HG02678 (cell line): ENCODE results near the gene CCDC116.
"Not testable (repeated sequence)": the region's sequence is repeated elsewhere in the genome, so short reads cannot be mapped to it uniquely, and the experiment has no call there.

Experiments used
- ATAC-seq: cut with Tn5 transposase; IDR thresholded peaks from one replicate; pipeline ENCODE4 v1.9.1; 2021; ENCODE audit warnings: mild to moderate bottlenecking, moderate library complexity; ENCODE audit not compliant: unreplicated experiment

CCDC116 gene

GRCh38 chr22:21609556-21610157, 22.9 kb upstream of the CCDC116 start:
- ATAC-seq: not testable (repeated sequence)

DNA sequence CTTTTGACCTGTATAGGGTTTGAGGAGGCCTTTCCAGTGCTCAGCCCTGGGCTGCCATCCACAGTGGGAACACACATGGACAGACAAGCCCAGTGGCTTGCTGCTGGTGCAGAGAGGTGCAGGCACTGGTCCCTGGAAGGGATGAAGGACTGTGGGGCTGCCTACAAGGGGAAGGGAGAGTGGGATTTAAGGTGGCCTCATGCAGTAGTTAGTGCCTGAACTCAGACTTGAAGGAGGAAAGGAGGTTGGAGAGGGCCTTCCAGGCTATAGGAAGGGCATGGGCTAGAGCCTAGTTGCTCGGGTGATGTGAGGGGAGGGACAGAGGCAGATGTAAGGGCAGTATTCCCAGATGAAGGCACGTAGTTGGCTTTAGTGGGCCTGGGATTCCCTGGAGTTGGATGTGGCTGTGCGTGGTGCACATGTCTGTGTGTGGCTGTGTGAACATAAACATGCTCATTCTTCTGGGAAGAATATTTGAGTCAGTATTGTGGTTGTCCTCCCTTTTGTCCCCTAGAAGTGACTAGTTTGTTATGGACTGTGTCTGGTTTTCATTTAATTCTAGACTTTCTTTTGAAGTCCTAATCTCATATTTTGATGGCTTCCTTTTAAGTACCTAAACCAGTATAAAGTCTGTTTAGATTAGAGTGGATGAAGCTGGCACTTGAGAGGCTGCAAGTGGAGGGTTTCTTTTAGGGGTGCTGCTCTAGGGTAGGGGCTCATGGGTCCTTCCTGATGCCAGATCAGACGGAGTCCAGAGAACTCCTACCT, 21.2 kb upstream of the CCDC116 start:
- ATAC-seq: no peak

GRCh38 chr22:21612858-21613257, 19.7 kb upstream of the CCDC116 start:
- ATAC-seq: no peak

- no peak for ATAC-seq
Measured at GRCh38 chr22:21613553-21614233, 18.9 kb upstream of the CCDC116 start.

GRCh38 chr22:21615731-21616130, 16.8 kb upstream of the CCDC116 start:
- ATAC-seq: no peak

- not testable (repeated sequence) for ATAC-seq
Measured at GRCh38 chr22:21617337-21617736, 15.2 kb upstream of the CCDC116 start.

GRCh38 chr22:21621025-21621424, 11.5 kb upstream of the CCDC116 start:
- ATAC-seq: no peak

GRCh38 chr22:21622011-21622918, 10.3 kb upstream of the CCDC116 start:
- ATAC-seq: no peak

- no peak for ATAC-seq
Measured at GRCh38 chr22:21622919-21623647, 9.5 kb upstream of the CCDC116 start.

- no peak for ATAC-seq
Measured at GRCh38 chr22:21623648-21623970, 9.0 kb upstream of the CCDC116 start.

GRCh38 chr22:21624120-21624879, 8.3 kb upstream of the CCDC116 start:
- ATAC-seq: no peak

GRCh38 chr22:21624880-21625791, 7.4 kb upstream of the CCDC116 start:
- no peak for ATAC-seq

DNA sequence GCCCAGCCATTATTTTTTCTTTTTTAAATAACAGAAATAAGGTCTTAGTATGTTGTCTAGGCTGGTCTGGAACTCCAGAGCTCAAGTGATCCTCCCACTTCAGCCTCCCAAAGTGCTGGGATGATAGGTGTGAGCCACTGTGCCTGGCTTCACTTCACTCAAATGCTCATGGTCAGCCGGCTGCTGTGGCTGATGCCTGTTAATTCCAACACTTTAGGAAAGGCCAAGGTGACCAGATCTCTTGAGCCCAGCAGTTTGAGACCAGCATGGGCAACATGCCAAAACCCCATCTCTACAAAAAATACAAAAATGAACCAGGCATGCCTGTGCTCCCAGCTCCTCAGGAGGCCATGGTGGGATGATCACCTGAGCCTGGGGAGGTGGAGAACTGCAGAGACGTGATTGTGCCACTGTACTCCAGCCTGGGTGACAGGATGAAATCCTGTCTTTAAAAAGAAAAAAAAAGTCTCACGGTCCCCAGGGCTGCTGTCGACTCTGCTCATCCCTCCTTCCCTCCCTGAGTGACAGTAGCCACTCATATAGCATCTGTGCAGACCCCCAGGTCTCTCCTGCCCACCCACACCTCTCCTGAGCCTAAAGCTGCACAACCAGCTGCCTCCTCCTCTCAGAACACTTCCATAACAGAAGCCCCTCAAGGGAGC, 6.4 kb upstream of the CCDC116 start:
- ATAC-seq: no peak

- ATAC-seq: no peak
Measured at GRCh38 chr22:21626735-21627469, 5.7 kb upstream of the CCDC116 start.

GRCh38 chr22:21628386-21629254, 3.9 kb upstream of the CCDC116 start:
- ATAC-seq: no peak
